GM21786 (cell line): ENCODE measurements around the gene PAPLN.
"Not testable (repeated sequence)": the region's sequence is repeated elsewhere in the genome, so short reads cannot be mapped to it uniquely, and the experiment has no call there.

Experiments
- ATAC-seq: cut with Tn5 transposase; IDR thresholded peaks from one replicate; pipeline ENCODE4 v1.9.1; 2021; ENCODE audit not compliant: unreplicated experiment

The PAPLN gene, protein sequence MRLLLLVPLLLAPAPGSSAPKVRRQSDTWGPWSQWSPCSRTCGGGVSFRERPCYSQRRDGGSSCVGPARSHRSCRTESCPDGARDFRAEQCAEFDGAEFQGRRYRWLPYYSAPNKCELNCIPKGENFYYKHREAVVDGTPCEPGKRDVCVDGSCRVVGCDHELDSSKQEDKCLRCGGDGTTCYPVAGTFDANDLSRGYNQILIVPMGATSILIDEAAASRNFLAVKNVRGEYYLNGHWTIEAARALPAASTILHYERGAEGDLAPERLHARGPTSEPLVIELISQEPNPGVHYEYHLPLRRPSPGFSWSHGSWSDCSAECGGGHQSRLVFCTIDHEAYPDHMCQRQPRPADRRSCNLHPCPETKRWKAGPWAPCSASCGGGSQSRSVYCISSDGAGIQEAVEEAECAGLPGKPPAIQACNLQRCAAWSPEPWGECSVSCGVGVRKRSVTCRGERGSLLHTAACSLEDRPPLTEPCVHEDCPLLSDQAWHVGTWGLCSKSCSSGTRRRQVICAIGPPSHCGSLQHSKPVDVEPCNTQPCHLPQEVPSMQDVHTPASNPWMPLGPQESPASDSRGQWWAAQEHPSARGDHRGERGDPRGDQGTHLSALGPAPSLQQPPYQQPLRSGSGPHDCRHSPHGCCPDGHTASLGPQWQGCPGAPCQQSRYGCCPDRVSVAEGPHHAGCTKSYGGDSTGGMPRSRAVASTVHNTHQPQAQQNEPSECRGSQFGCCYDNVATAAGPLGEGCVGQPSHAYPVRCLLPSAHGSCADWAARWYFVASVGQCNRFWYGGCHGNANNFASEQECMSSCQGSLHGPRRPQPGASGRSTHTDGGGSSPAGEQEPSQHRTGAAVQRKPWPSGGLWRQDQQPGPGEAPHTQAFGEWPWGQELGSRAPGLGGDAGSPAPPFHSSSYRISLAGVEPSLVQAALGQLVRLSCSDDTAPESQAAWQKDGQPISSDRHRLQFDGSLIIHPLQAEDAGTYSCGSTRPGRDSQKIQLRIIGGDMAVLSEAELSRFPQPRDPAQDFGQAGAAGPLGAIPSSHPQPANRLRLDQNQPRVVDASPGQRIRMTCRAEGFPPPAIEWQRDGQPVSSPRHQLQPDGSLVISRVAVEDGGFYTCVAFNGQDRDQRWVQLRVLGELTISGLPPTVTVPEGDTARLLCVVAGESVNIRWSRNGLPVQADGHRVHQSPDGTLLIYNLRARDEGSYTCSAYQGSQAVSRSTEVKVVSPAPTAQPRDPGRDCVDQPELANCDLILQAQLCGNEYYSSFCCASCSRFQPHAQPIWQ

DNA sequence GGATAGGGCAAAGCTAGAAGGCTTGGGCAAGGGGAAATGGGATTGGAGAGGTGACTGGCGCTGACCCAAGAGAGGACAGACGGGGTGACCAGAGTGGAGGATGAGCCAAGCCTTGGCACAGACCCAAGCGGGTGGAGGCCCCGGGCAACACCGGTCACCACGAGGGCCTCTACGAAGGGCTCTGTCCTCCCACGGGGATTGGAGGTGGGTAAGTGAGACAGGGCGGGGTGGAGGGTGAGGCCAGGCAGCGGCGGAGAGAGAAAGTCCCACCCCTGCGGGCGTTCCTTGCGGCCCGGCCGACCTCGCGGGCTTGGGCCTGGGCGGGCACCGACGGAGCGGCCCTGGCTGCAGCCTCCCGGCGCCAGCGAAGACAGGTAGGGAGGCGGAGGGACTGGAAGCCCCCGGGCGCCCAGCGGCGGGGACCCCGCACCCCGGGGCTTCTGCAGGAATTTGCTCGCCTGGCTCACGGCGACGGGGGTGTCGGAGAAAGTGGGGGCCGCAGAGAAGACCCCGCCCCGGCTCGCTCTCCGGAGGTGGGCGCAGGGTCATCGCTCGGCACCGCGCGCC, at the start of gene PAPLN:
TSS of gene PAPLN (plus strand) at position 288 of the 567 bp plus-strand sequence. CDS start 2,273 bp downstream, outside the sequence.
- no peak for ATAC-seq

DNA sequence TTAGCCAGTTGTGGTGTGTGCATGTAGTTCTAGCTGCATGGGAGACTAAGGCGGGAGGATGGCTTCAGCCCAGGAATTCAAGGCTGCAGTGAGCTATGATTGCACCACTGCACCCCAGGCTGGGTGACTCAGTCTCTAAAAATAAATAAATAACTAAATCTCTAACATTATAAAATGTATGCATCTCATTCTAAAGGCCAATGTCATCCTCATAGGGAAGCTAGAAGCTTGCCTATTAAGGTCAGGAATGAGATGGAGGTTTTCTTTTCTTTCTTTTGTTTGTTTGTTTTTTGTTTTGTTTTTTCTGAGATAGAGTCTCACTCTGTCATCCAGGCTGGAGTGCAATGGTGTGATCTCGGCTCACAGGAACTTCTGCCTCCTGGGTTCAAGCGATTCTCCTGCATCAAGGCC, 48.8 kb upstream of the PAPLN start:
- ATAC-seq: no peak

DNA sequence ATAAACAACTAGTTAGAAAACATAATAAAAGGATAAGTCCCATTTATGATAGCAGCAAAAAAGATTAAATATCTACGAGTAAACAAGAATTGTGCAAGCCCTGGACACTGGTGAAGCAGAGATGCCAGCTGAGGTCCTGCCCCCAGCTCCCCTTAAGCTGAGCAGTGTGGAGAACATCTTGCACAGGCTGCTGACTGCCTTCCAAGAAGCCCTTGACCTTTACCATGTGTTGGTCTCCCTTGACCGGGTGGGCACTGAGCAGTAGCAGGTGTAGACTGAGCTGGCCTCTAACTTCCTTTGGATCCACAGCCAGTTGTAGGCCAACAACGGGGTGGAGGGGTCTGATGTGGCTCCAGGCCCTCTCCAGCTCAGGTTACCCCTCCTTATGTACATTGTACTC, 47.7 kb upstream of the PAPLN start:
- ATAC-seq: no peak

DNA sequence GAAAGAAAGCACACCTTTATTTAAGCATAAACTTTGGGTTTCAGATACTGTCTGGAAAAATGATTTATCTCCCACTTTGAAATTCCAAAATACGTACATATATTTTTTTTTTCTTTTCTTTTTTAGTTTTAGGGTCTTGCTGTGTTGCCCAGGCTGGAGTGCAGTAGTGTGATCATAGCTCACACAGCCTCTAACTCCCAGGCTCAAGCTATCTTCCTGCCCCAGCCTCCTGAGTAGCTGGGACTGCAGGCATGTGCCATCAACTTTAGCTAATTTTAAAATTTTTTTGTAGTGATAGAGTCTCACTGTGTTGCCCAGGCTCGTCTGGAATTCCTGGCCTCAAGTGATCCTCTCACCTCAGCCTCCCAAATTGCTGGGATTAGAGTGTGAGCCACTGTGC, 45.9 kb upstream of the PAPLN start:
- ATAC-seq: no peak

DNA sequence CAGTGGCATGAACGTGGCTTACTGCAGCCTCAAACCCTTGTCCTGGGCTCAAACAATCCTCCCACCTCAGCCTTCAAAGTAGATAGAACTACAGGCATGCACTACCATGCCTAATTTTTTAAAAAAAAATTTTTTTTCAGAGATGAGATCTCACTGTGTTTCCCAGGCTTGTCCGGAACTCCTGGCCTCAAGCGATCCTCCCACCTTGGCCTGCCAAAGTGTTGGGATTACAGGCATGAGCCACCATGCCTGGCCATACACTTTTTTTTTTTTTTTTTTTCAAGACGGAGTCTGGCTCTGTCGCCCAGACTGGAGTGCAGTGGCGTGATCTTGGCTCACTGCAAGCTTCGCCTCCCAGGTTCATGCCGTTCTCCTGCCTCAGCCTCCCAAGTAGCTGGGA, 43.0 kb upstream of the PAPLN start:
- not testable (repeated sequence) for ATAC-seq

DNA sequence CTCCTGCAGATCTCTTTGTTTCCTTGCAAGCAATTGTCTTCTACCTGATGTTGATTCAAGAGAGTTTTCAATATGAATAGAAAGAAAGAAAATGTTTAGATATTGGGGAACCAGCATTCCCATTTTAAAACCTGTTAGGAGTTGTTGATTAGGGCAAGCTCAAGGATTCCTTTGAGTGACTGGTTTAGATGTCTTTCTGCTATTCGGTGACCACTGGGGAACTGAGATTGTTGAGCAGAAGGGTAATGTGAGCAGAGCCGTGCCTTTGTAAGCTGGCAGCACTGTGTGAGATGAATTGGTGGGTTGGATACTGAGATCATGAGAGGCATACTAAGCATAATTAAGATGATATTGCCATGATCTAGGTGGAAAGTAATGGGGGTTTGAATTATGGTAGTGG, 39.1 kb upstream of the PAPLN start:
- no peak for ATAC-seq

DNA sequence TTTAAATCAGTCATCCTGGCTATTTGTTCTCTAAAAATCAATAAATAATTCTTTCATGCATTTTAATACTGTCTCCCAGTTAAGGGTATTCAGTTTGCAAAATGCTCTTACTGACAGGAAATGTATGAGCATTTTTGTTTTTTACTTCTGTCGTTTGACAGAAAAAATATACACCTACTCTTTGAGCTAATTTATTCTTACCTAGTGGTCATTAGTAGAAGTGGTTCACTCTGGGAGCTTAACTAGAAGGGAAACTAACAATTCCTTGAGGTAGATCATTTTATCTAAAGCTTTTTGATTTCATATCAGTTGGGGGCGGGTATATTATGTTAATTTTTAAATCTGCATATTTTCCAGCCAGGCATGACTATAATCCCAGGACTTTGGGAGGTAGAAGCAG, 33.8 kb upstream of the PAPLN start:
- no peak for ATAC-seq

DNA sequence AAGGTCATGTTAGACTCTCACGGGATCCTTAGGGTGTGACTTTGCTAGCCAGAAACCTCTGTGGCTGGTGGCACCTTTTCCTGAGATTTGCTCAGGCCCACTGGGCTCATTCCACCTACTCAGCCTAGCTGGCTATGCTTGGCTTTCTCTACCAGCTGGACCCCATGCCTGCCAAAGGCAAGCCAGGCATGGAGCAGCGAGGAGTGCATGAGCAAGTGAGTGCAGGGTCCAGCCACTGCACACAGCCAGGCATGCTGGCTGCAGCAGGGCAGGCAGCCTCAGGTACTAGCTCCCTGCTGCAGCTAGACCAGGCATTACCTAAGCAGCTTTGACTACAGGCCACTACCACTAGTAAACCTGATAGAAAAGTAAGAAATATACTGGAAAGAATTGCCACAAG, 29.7 kb upstream of the PAPLN start:
- ATAC-seq: no peak

DNA sequence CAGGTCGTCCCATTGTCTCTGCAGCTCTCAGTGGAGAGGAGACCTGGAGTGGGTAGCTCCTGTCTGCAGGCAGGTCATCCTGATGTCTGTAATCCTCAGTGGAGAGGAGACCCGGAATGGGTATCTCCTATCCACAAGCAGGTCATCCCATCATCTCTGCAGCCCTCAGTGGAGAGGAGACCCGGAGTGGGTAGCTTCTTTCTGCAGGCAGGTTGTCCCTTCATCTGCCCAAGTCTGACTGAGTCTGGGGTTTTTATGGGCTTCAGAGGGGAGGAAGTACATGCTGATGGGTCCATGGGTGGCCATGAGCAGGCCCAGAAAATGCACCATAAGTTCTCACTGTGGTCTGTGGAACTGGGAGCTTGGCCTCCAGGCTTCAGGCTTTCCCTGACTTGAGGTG, 28.9 kb upstream of the PAPLN start:
- ATAC-seq: no peak

DNA sequence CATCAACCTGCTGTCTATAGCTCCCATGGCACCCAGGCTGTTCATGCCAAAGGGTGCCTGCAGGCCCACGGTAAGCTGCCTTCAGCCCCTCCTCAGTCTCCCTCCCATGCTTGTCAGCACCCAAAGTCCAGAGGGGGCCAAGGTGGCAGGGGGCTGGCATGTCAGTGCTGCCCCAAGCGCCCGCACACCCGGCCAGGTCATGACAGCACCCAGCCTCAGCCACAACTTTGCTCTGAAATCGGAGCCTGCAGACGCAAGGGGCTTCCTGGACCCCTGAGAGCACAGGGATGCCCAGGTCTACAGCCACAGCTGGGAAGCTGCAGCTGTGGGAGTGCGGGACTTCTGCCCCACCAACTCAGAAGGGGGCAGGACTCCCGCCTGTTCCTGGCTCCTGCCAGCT, 28.5 kb upstream of the PAPLN start:
- ATAC-seq: no peak

DNA sequence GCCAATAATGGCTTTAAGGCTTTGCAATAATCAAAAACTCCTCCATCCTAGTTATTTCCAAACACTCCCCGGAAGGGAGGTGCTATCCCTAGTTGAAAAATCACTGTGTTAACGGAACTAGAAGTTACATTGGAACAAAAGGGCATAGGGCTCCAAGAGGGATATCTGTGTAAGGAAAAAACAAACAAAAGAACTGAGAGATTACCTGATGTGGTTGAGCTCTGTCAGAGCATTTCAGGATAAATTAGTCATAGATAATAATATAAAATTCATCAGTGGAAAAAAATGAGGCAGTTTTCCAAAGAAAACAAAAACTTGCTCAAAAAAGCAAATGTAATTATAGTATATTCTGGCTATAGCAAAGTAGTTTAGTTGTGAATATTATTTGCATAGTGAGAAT, 27.4 kb upstream of the PAPLN start:
- ATAC-seq: no peak

DNA sequence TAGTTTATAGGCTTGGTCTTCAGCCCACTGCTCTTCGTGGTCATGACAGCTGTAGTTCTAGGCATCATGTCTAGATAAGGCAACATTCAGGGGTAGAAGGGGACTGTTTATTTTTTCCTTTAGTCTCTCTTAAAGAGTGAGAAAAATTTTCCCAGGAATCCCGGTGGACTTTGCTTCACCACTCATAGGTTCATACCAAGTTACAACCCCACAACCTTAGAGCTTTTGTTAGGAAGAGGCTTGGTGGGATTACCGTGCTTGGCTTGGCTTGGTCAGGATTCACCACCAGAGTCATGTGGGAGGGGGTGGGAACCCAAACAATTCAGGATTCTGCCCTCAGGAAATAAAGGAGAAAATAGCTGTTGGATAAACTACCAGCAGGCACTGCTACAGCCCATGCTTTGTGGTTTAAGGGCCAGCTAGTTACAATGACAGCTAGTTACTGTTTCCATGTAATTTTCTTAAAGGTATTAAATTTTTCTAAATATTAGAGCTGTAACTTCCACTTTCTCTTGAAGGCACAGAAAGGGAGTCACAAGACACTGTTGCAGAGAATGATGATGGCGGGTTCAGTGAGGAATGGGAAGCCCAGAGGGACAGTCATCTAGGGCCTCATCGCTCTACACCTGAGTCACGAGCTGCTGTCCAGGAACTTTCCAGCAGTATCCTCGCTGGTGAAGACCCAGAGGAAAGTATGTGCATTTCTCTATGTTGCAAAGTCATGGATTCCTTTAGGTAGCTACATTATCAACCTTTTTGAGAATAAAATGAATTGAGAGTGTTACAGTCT, 25.9 kb upstream of the PAPLN start:
- no peak for ATAC-seq

DNA sequence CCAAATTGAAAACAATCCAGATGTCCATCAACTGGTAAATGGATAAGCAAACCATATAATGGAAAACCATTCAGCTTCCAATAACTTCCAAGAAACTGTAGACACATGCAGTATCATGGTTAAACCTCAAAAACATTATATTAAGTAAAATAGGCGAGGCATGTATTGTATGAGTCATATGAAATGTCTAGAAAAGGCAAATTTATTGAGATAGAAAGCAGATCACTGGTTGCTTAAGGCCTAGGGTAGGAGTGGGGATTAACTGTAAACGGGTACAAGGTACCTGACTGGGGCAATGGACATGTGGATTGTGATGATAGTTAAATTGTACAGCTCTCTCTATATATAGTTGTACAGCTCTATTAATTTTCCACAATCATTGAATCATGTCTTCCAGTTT, 21.3 kb upstream of the PAPLN start:
- no peak for ATAC-seq

DNA sequence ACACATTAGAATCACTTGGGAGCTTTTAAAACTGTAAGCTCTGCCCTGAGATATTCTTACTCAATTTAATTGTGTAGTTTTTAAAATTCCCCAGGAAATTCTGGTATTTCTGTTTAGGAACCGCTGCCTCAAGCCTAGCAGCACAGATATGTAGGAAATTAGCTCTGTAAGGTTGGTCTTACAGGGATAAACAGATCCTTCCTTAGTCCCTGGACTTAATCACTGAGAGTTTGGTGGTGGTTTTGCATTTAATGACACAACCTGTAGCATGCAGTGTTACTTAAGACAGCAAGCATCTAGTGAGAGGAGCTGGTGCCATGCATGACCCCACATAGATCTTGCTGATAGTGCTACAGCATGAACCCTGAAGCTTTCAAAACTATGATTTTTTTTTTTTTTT, 19.9 kb upstream of the PAPLN start:
- ATAC-seq: no peak

DNA sequence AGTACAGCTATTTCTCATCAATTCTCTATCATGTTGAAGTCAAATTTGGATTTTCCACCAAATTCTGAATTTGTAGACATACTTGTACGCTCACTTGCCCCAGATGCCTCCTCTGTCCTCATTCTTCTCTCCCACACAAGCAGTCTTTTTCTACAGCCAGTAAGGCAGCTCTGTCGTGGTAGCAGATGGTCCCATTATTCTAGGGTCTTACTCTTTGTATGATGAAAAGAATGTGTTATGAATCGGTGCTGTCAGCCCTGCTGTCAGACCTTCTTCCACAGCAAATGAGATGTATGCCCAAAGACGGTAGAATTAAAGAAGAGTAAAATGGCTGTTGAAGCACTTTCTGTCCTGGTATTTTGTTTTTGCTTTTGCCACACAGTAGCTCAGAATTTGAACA, 17.2 kb upstream of the PAPLN start:
- ATAC-seq: no peak

DNA sequence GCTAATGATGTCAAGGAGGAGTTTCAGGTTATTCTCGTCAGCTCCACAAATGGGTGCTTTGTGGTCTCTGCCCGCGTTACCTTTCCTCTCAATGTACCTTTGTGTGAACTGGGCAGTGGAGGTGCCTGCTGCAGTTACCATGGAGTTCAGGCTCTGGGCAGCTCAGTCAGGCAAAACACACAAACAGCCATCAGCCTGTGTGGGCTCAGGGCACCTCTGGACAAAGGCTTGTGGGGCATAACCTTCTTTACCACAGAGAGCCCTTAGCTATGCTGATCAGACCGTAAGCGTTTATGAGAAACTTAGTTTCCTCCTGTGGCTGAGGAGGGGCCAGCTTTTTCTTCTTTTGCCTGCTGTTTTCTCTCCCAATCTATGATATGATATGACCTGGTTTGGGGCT, 16.7 kb upstream of the PAPLN start:
- no peak for ATAC-seq

DNA sequence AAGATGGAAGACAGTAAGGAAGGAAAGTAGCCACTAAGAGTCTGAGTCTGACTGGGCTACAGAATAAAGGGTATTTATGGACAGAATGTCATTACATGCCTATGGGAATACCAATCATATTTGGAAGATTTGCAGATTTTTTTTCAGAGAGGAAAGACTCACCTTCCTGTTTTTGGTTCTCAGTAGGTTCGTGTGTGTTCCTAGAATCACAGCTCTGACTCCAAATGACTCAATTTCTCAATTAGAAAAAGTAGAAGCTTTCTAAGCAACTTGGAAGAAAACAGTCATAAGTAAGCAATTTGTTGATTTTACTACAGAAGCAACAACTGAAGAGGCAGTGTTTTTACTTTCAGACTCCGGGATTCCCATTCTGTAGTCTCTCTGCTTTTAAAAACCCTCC, 15.4 kb upstream of the PAPLN start:
- no peak for ATAC-seq

DNA sequence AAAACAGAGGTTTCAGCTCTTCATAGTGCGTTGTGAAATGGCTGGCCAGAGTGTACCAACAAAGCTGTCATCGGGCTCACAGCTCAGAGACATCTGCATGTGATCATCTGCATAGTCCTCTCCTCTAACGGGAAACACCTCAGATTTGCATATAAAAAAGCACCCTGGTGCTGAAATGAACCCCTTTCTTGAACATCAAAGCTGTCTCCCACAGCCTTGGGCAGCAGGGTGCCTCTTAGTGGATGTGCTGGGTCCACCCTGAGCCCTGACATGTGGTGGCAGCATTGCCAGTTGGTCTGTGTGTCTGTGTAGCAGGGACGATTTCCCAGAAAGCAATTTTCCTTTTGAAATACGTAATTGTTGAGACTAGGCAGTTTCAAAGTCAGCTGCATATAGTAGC, 14.3 kb upstream of the PAPLN start:
- no peak for ATAC-seq

DNA sequence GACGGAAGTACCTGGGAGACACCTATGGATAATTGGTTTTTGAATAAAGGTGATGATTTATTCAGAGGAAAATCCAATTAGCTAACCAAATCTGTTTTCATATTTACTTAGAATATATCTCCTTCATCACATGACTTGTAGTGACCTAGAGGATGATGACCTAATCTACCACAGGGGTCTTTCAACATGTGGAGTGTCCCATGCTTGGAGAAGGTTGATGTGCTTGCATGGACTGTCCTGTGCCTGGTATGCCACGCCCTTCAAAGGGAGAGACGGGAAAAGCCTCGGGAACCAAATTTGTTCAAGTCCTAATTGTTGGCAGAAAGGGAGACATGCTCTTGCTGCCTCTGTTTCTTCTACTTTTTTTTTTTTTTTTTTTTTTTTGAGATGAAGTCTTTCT, 11.8 kb upstream of the PAPLN start:
- ATAC-seq: no peak
